GM12878 (cell line): ENCODE measurements around the gene SMOC2. TPM values are rescaled to one million over a fixed set of nuclear protein-coding genes. Genes with fewer than 3 reads are reported as not detected.

Experiments
- ATAC-seq: fragments of 200-7000 bp; cut with Tn5 transposase; 3 replicates; pipeline ENCODE4 v1.9.1; 2020; ENCODE audit warnings: mild to moderate bottlenecking, moderate library complexity
- BruUV-seq: library from RNA; stranded (reverse); fragments of 400-500 nt; replicated peaks from 2 replicates; lab custom pipeline; 2021; lab: Mats Ljungman, UMichigan
- CTCF ChIA-PET: fragments of 300-600 bp; sonication (Branson Sonifier 250); formaldehyde crosslinking; extraction: SDS; loops from one replicate; lab custom pipeline; 2021; ENCODE audit warnings: inconsistent platforms; lab: Yijun Ruan, JAX
- POLR2A ChIA-PET: fragments of 350-600 bp; formaldehyde crosslinking; extraction: SDS; loops from one replicate; lab custom pipeline; 2021; ENCODE audit warnings: inconsistent platforms; lab: Charles Lee
- RAD21 ChIA-PET: fragments of 300-600 bp; sonication (Branson Sonifier 250); formaldehyde crosslinking; loops from one replicate; lab custom pipeline; 2023; ENCODE audit warnings: antibody characterized with exemption; ENCODE audit not compliant: unreplicated experiment; lab: Charles Lee
- SMC1A ChIA-PET: fragments of 300-600 bp; sonication (Branson Sonifier 250); formaldehyde crosslinking; loops from one replicate; lab custom pipeline; 2023; ENCODE audit not compliant: unreplicated experiment, uncharacterized antibody; lab: Charles Lee
- DNase-seq: peaks from one replicate; pipeline ENCODE4 v3.0.0-alpha.2; 2011; ENCODE audit warnings: low read depth, low spot score
- FAIRE-seq: peaks from 3 replicates; lab custom pipeline; 2011; peaks lifted over from hg19 to GRCh38; lab: Jason Lieb, UNC
- H2AFZ ChIP-seq: 2 replicates; pipeline ENCODE4 v1.6.0; 2011; ENCODE audit warnings: low read depth, low read length, control low read depth; ENCODE audit not compliant: control insufficient read depth
- H3K27ac ChIP-seq: 2 replicates; pipeline ENCODE4 v1.5.1; 2011; ENCODE audit warnings: control low read depth; ENCODE audit not compliant: control insufficient read depth, insufficient read depth
- H3K27me3 ChIP-seq, 2 experiments: replicated peaks in 1 of 2; 2 replicates each; pipeline versions ENCODE4 v1.6.0 to v1.6.1; 2011; ENCODE audit warnings: low read length in 1 of 2; ENCODE audit not compliant: control insufficient read depth in 2 of 2, insufficient read depth in 2 of 2
- H3K36me3 ChIP-seq, 2 experiments: 2 replicates each; pipeline ENCODE4 v1.5.1; 2011; ENCODE audit warnings: low read length in 1 of 2; ENCODE audit not compliant: control insufficient read depth in 2 of 2, insufficient read depth in 2 of 2
- H3K4me1 ChIP-seq: 2 replicates; pipeline ENCODE4 v1.6.1; 2011; ENCODE audit warnings: mild to moderate bottlenecking, low read length, moderate library complexity, mixed read lengths; ENCODE audit not compliant: control insufficient read depth, insufficient read depth
- H3K4me2 ChIP-seq: 2 replicates; pipeline ENCODE4 v1.6.0; 2011; ENCODE audit warnings: control low read depth; ENCODE audit not compliant: control insufficient read depth, insufficient read depth
- H3K4me3 ChIP-seq: fragments of 200-600 bp; sonication (generic); 2 replicates; pipeline ENCODE4 v1.5.1; 2016
- H3K79me2 ChIP-seq: 2 replicates; pipeline ENCODE4 v1.6.0; 2011; ENCODE audit warnings: low read length; ENCODE audit not compliant: control insufficient read depth, insufficient read depth
- H3K9ac ChIP-seq: 2 replicates; pipeline ENCODE4 v1.8.0; 2011; ENCODE audit warnings: low read length, control low read depth, mixed read lengths; ENCODE audit not compliant: control insufficient read depth, insufficient read depth
- H3K9me3 ChIP-seq: replicated peaks from 3 replicates; pipeline ENCODE4 v1.5.1; 2011; ENCODE audit warnings: mild to moderate bottlenecking, low read length; ENCODE audit not compliant: control insufficient read depth, insufficient read depth
- H4K20me1 ChIP-seq: 2 replicates; pipeline ENCODE4 v1.6.0; 2011; ENCODE audit not compliant: control insufficient read depth, insufficient read depth
- CHD4 ChIP-seq: fragments of 200-600 bp; sonication (generic); IDR thresholded peaks from 2 replicates; pipeline ENCODE4 v1.6.1; 2016; ENCODE audit warnings: mild to moderate bottlenecking
- EGR1 ChIP-seq, 2 experiments: IDR thresholded peaks; 1 replicate in 1 of 2; 2 replicates in 1 of 2; pipeline ENCODE4 v1.6.1; 2011 to 2012; ENCODE audit warnings: low read depth in 2 of 2, low read length in 2 of 2, borderline replicate concordance in 1 of 2, mild to moderate bottlenecking in 1 of 2, moderate library complexity in 1 of 2
- KAT2A ChIP-seq: conservative IDR thresholded peaks from 2 replicates; pipeline ENCODE4 v1.6.1; 2011; ENCODE audit warnings: low read depth, low read length; ENCODE audit not compliant: control insufficient read depth
- MTA2 ChIP-seq: fragments of 450-650 bp; IDR thresholded peaks from 2 replicates; pipeline ENCODE4 v1.6.1; 2016; ENCODE audit warnings: low read depth, mild to moderate bottlenecking, moderate library complexity
- NFXL1 ChIP-seq: fragments of 450-650 bp; IDR thresholded peaks from 2 replicates; pipeline ENCODE4 v1.6.1; 2017; ENCODE audit warnings: antibody characterized with exemption, mild to moderate bottlenecking, borderline replicate concordance
- PML ChIP-seq: IDR thresholded peaks from 2 replicates; pipeline ENCODE4 v1.6.1; 2012; ENCODE audit warnings: low read length, inconsistent platforms
- RUNX3 ChIP-seq: IDR thresholded peaks from 2 replicates; pipeline ENCODE4 v1.6.1; 2012; ENCODE audit warnings: low read length, inconsistent platforms
- SIN3A ChIP-seq: IDR thresholded peaks from 2 replicates; pipeline ENCODE4 v1.6.1; 2012; ENCODE audit warnings: low read depth, low read length, improper control_type of control experiment
- SMARCA5 ChIP-seq: fragments of 450-650 bp; IDR thresholded peaks from 2 replicates; pipeline ENCODE4 v1.6.1; 2017; ENCODE audit warnings: mild to moderate bottlenecking
- SRF ChIP-seq, 2 experiments: IDR thresholded peaks; 2 replicates each; pipeline ENCODE4 v1.6.1; 2011; ENCODE audit warnings: low read depth in 2 of 2, low read length in 2 of 2, mild to moderate bottlenecking in 1 of 2, moderate library complexity in 1 of 2
- SUPT20H ChIP-seq: IDR thresholded peaks from 2 replicates; pipeline ENCODE4 v1.6.1; 2011; ENCODE audit warnings: low read depth, mild to moderate bottlenecking, low read length, moderate library complexity, borderline replicate concordance; ENCODE audit not compliant: control insufficient read depth
- WGBS: methylation state at CpG from one replicate; pipeline ENCODE4 v1.1.6; 2016; ENCODE audit warnings: low lambda C conversion rate; ENCODE audit not compliant: insufficient replicate concordance, insufficient coverage; ENCODE audit errors: missing lambda C conversion rate; 5-methylcytosine and 5-hydroxymethylcytosine counted together
- in situ Hi-C: fragments of 300-500 bp; cut with MboI; formaldehyde crosslinking; loops from 9 replicates; pipeline ENCODE4 v1.14.3; 2018; ENCODE audit warnings: mixed read lengths
- intact Hi-C: fragments of 100-400 bp; cut with micrococcal nuclease; formaldehyde crosslinking; loops from one replicate; pipeline ENCODE4 v1.14.2; 2022; ENCODE audit not compliant: unreplicated experiment
- polyA plus RNA-seq, 11 experiments: library from polyadenylated mRNA; depleted of rRNA in 4 of 11; unstranded in 6 of 11; stranded (reverse) in 5 of 11; fragments of >200 nt; fragmentation: Nextera tagmentation in 4 of 11; fragmentation: Illumina TruSeq in 1 of 11; extraction: Ambion mirVana in 4 of 11; extraction: Trizol in 1 of 11; gene quantifications; 1 replicate in 1 of 11; 2 replicates in 10 of 11; pipeline versions ENCODE4 v1.2.1 to v1.2.3, GENCODE V29; 2011 to 2016; ENCODE audit warnings: inconsistent platforms in 2 of 11, missing spikeins in 2 of 11, low read depth in 1 of 11
- total RNA-seq, 4 experiments: library from RNA; depleted of rRNA in 3 of 4; stranded (reverse); fragments of >200 nt in 3 of 4; fragmentation: Illumina TruSeq in 1 of 4; extraction: Trizol in 1 of 4; gene quantifications; 2 replicates each; pipeline versions ENCODE4 v1.2.1 to v1.2.3, GENCODE V29; 2013 to 2021
- TF ChIP-seq, protein P1 (sequence below): IDR thresholded peaks from 2 replicates; pipeline ENCODE4 v1.6.1; 2011; ENCODE audit warnings: mild to moderate bottlenecking, low read depth, low read length, moderate library complexity; ENCODE audit not compliant: insufficient replicate concordance
- TF ChIP-seq, protein P2 (sequence below): fragments of 450-650 bp; IDR thresholded peaks from 2 replicates; pipeline ENCODE4 v1.6.1; 2014; ENCODE audit warnings: mild to moderate bottlenecking
- TF ChIP-seq, protein P3 (sequence below): fragments of 450-650 bp; IDR thresholded peaks from 2 replicates; pipeline ENCODE4 v1.6.1; 2017; ENCODE audit warnings: mild to moderate bottlenecking, low read depth, inconsistent platforms; ENCODE audit not compliant: poor library complexity, severe bottlenecking

Gene SMOC2
- total and polyA plus RNA-seq, 10 of the 15 experiments (the other 5 are each of a cell fraction or from before 2014, with no cell fraction given) = 0.10 to 0.12 TPM; not detected in 8

DNA sequence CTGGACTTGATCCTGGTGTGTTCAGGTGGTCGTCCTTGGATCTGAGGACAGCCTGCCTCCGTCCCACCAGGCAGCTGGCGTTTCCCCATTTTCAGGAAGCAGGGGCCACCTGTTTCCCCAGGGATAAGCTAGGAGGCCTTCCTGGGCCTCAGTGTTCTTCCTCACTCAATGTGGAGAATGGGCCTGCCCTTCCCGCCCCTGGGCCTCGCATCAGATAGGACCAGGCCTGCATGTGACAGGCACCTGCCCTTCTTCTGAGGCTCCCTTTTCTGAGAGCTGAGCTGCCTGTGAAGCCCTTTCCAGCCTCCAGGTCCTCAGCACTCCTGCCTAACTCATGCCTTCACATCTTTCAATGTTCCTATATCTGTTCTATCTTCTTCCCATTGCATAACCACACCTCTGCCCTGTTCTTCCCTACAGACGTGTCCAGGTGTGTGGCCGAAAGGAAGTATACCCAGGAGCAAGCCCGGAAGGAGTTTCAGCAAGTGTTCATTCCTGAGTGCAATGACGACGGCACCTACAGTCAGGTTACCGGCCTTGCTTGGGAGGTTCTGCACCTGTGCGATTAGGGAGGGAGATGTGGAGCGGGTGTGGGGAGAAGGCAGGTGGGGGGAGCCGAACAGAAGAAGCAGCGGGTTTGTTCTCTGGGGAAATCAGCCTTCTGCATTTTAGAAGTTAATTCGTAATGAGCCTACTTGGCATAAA is 85.1 kb downstream of the SMOC2 start:
- ATAC-seq = no peak
- DNase-seq = no peak
- POLR2A ChIA-PET = no interaction called here
- no peaks in the 10 kb centered on the region for H3K4me1 ChIP-seq
- no peak overlapping the region for H3K4me3 ChIP-seq
- CTCF ChIA-PET = no interaction called here
- no peak overlapping the region for H3K9ac ChIP-seq
- no peaks in the 10 kb centered on the region for H4K20me1 ChIP-seq
- H3K27ac ChIP-seq = no peak overlapping the region
- no peaks in the 10 kb centered on the region; the same call in 2 of the 3 replicates for H3K9me3 ChIP-seq
- 42% methylated on average over 16 of the region's 16 CpGs for WGBS
- H2AFZ ChIP-seq = no peak overlapping the region
- RAD21 ChIA-PET = no interaction called here
- BruUV-seq = no TSS peak
- TF ChIP-seq KAT2A (no peak), SMARCA5 (no peak), SUPT20H (no peak), CHD4 (no peak), EGR1 (IDR thresholded peaks at IDR 0.05; ENCODE audit: borderline replicate concordance in 1 of 2, low read depth in 2 of 2, low read length in 2 of 2) (no peak), RUNX3 (no peak), SIN3A (no peak), MTA2 (no peak), SRF (IDR thresholded peaks at IDR 0.05; ENCODE audit: low read depth in 2 of 2, low read length in 2 of 2) (no peak), NFXL1 (no peak), PML (no peak)
- TF ChIP-seq, protein P1, sequence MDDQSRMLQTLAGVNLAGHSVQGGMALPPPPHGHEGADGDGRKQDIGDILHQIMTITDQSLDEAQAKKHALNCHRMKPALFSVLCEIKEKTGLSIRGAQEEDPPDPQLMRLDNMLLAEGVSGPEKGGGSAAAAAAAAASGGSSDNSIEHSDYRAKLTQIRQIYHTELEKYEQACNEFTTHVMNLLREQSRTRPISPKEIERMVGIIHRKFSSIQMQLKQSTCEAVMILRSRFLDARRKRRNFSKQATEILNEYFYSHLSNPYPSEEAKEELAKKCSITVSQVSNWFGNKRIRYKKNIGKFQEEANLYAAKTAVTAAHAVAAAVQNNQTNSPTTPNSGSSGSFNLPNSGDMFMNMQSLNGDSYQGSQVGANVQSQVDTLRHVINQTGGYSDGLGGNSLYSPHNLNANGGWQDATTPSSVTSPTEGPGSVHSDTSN = no peak
- TF ChIP-seq, protein P2, sequence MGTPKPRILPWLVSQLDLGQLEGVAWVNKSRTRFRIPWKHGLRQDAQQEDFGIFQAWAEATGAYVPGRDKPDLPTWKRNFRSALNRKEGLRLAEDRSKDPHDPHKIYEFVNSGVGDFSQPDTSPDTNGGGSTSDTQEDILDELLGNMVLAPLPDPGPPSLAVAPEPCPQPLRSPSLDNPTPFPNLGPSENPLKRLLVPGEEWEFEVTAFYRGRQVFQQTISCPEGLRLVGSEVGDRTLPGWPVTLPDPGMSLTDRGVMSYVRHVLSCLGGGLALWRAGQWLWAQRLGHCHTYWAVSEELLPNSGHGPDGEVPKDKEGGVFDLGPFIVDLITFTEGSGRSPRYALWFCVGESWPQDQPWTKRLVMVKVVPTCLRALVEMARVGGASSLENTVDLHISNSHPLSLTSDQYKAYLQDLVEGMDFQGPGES = no peak
- TF ChIP-seq, protein P3, sequence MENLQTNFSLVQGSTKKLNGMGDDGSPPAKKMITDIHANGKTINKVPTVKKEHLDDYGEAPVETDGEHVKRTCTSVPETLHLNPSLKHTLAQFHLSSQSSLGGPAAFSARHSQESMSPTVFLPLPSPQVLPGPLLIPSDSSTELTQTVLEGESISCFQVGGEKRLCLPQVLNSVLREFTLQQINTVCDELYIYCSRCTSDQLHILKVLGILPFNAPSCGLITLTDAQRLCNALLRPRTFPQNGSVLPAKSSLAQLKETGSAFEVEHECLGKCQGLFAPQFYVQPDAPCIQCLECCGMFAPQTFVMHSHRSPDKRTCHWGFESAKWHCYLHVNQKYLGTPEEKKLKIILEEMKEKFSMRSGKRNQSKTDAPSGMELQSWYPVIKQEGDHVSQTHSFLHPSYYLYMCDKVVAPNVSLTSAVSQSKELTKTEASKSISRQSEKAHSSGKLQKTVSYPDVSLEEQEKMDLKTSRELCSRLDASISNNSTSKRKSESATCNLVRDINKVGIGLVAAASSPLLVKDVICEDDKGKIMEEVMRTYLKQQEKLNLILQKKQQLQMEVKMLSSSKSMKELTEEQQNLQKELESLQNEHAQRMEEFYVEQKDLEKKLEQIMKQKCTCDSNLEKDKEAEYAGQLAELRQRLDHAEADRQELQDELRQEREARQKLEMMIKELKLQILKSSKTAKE = no peak
- no peaks in the 10 kb centered on the region for H3K27me3 ChIP-seq
- in situ Hi-C loops (no loop called here), intact Hi-C loops (no loop called here)
- H3K79me2 ChIP-seq = no peaks in the 10 kb centered on the region
- SMC1A ChIA-PET = interaction anchor here (0.5 kb wide), 1 partner anchor 339 kb away, joined by 3 read pairs; no protein-coding TSS in a partner anchor
- no peak overlapping the region for H3K4me2 ChIP-seq
- no peaks in the 10 kb centered on the region for H3K36me3 ChIP-seq
- FAIRE-seq = no peak
